M059J (cell line): ENCODE data around the gene KIAA2012. TPM values are rescaled to one million over a fixed set of nuclear protein-coding genes. Genes with fewer than 3 reads are reported as not detected.
A peak's percentile ranks its signal among the peaks of the same experiment; 100 is the strongest.
"Not testable (repeated sequence)": the region's sequence is repeated elsewhere in the genome, so short reads cannot be mapped to it uniquely, and the experiment has no call there.

Experiments
- DNase-seq: peaks from one replicate; pipeline ENCODE4 v3.0.0-alpha.2; 2012; ENCODE audit warnings: low read depth
- total RNA-seq: library from RNA; depleted of rRNA; stranded (reverse); fragments of >200 nt; shearing (Covaris generic); gene quantifications from 2 replicates; pipeline ENCODE4 v1.2.3, GENCODE V29; 2014; rRNA removed

Gene KIAA2012
- total RNA-seq, 1 experiment from 2014 or later: not detected

DNA sequence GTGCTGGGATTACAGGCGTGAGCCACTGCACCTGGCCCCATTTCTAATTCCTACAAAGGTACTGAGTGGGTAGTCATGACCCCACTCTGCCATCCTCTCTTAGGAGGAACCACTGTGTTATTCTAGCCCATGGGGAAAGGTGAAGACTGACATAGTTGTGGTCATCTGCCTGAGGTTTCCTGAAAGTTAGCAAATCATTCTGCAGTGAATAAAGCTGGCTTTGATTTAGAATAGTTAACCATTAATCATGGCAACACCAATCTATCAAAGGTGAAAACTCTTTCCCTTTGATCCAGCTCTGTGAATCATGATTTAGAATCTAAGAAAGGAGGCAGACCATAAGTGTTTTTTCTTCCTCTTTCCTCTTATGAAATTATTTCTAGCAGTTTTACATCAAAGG, 114.5 kb downstream of the KIAA2012 start:
- peak; percentile 68 for DNase-seq

DNA sequence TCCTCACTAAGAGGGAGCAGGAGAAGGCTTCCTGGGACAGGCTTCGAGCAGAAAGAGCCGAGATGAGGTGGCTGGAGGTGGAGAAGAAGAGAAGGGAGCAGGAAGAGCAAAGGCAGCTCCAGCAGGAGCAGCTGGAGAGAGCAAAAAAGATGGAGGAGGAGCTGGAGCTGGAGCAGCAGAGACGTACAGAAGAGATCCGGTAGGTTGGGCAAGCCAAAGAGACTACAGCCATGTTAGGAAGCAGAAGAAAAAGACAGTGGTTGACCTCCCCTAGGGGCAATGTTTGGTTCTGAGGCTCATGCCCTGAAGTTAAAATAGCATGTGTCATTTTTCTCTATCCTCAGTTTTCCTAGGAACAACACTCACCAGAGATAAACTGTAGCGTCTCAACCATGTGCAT, 120.2 kb downstream of the KIAA2012 start:
- DNase-seq: no peak

- DNase-seq: no peak
These were observed 120.9 kb downstream of the KIAA2012 start for GRCh38 chr2:202193881-202194353.

DNA sequence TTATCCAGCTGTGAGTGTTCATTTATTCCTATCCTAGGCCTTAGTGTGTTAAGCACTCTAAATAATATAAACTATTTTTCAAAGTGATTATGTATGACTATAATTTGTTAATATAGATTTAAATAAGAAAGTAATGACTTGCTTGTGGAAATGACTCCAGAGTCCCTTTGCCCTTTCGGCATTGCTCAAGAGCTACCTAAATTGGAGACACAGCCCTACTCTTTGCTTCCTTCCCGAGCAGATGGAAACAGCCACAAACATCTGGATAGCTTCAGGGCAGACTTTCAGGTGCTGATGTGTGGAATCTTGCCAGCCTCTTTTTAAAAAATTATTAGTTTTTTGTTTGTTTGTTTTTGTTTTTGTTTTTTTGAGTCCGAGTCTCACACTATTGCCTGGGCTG, 121.4 kb downstream of the KIAA2012 start:
- no peak for DNase-seq

DNA sequence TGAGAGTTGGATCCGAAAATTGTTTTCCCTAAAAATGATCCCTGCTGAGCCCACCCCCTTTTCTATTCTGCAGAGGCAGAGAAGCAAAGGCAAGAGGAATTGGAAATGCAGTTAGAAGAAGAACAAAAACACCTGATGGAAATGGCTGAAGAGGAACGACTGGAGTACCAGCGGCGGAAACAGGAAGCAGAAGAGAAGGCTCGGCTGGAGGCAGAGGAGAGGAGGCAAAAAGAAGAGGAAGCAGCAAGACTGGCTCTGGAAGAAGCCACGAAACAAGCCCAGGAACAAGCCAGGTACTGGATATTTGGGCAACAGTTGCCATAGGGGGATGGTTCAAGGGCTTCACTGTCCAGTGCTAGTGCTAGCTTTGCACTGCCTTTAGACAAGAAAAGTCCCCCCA, 123.7 kb downstream of the KIAA2012 start:
- no peak for DNase-seq

GRCh38 chr2:202201220-202202160, 128.4 kb downstream of the KIAA2012 start:
- no peak for DNase-seq

DNA sequence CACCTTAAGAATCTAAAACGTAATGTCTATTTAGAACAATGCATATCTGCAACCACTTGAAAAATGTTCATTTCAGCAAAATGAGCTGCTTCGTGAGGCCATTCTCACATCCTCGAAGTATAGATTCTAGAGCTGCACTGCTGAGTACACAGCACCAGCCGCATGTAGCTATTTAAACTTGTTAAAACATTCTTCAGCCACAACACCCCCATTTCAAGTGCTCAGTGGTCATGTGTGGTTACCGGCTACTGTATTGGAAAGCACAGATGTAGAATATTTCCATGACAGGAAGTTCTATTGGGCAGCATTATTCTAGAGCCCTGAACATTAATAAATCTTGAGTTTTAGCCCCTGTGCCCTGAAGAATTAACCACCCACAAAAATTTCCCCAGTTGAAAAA, 130.3 kb downstream of the KIAA2012 start:
- no peak for DNase-seq

DNA sequence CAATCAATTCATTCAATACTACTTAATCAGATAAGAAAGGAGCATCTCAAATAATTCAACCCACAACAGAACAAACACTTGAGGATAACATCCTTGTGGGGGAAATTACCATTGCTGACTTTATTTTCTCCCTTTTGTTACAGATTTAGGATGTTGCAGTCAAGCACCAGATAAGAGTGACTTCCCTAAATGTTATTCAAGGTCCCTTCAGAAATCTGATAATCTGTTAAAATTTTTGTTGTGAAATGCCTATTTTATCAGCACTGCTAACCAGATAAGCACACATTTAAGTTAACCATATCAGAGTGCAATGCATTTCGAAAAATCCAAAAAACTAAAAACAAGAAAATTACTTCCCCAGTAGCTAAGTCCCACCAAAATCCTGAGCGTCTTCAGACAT, 131.8 kb downstream of the KIAA2012 start:
- DNase-seq: no peak

DNA sequence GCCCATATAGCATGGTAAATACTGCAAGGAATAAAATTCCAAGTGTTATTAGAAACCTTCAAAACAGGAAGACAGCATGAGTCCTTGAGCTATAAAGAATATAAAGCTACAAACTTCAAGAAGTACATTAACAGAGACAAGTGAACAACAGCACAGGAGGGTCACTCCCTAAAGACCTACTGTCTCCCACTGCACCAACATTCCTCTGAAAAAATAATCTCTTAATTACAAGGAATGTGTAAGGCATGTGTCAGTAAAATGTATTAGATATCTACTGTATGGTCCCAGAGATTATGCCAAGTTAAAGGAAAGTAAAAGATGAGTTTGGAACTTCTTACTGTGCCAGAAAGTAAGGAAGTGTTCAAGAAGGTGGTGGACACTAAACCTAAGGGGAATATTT, 135.5 kb downstream of the KIAA2012 start:
- no peak for DNase-seq

- DNase-seq: no peak
These were observed 142.1 kb downstream of the KIAA2012 start for GRCh38 chr2:202215179-202215578.

DNA sequence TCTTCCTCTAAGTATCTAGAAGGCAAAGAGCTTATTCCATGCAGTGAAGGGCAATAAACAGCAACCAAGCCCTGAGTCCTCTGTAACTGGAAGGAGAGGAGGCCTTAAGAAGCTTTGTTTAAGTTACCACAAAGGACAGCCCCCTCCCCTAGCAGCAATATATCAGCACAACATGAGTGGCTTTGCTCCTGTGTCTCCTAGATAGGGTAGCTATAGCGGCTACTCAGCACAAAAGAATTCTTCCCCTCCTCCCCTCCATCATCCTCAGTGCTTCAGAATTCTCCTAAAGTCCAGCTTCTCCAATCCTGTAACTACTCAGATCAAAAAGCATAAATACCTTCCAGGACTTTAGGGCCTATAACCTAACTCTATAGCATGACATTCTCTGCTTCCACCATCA, 148.8 kb downstream of the KIAA2012 start:
- peak; percentile 36 for DNase-seq

GRCh38 chr2:202237787-202238233, 164.8 kb downstream of the KIAA2012 start:
- peak; percentile 63 for DNase-seq

DNA sequence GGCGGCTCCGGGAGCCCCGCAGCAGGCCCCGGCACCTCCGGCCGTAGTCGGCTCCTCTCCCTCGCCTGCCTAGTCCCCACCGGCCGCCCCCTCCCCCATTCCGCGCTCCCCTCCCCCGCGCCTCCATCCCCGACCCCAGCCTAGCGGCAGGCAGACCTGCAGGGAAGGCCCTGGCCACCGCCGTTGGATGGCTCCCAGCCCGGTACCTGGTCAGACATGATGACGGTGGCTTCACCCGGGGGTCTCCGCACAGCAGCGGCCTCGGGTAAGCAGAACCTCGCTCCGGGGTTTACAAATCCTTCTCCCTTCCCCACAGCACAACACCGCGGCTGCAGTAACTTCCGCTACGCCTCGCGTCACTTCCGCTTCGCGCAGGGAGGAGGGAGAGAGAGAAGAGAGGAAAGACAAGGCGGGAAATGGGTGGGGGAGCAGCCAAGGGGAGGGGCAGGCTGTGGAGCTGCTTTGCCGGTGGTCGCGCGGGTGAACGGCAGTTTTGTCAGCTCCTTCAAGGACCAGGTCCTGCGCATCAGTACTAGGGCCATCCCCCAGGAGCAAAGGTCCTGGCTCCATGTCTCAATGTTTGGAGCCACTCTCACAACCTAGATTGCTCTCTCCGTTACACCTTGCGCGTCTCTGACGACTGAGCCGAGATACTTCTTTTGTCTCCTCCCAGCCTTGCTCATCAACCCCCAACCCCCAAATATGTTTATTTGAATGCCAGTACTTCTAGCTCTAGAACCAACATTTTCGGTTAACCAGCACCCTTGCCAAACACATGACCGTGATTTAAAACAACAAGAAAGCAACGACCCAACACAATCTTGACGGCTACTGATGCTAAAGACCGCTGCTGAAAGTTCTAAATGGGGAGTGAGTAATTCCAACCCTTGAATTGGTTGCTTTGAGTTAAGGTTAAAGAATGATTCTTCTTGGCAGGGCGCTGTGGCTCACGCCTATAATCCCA, 165.5 kb downstream of the KIAA2012 start, which contains the start of gene SUMO1:
TSS of gene SUMO1 (minus strand) at position 364 of the 964 bp plus-strand sequence. CDS start at position 218, 146 bp downstream.
- peak; percentile 91 for DNase-seq

GRCh38 chr2:202247710-202248109, 174.7 kb downstream of the KIAA2012 start:
- DNase-seq: not testable (repeated sequence)

GRCh38 chr2:202249521-202250253, 176.6 kb downstream of the KIAA2012 start:
- peak; percentile 73 for DNase-seq

GRCh38 chr2:202251494-202251893, 178.4 kb downstream of the KIAA2012 start:
- DNase-seq: peak; percentile 15

Other genes starting within 250 kb of the KIAA2012 start
- gene FZD7, start 39.4 kb upstream of the KIAA2012 start, total RNA-seq: 26.9 and 39.8 TPM in 2 replicates
- gene SUMO1, start 165.3 kb downstream of the KIAA2012 start, total RNA-seq: 207 and 214 TPM in 2 replicates
- 57.0 and 90.4 TPM in 2 replicates for gene NOP58, start 192.5 kb downstream of the KIAA2012 start, total RNA-seq